ENCODE results near the gene SERBP1.
A peak's percentile ranks its signal among the peaks of the same experiment; 100 is the strongest.
"Not testable (repeated sequence)": the region's sequence is repeated elsewhere in the genome, so short reads cannot be mapped to it uniquely, and the experiment has no call there.

The SERBP1 gene

DNA sequence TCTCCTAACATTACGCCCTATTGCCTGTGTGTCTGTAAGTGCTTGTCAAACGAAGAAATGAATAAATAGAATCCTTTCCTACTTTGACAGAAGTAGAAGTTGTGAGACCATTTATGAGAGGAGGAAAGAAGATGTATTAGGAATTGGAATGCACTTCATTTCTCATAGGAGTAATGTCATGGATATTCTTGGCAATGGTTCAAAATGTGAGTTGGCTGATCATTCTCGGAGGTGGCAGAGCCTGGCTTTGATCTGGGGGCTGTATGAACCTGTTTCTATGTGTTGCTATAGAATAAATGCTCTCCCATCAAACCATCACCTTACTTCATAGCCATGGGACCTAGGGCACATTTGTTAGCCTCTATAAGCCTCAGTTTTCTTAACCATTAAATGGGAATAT is 10.1 kb upstream of the SERBP1 start:
- no peak for DNase-seq (ENCODE audit: low read depth in 2 of 2)

DNA sequence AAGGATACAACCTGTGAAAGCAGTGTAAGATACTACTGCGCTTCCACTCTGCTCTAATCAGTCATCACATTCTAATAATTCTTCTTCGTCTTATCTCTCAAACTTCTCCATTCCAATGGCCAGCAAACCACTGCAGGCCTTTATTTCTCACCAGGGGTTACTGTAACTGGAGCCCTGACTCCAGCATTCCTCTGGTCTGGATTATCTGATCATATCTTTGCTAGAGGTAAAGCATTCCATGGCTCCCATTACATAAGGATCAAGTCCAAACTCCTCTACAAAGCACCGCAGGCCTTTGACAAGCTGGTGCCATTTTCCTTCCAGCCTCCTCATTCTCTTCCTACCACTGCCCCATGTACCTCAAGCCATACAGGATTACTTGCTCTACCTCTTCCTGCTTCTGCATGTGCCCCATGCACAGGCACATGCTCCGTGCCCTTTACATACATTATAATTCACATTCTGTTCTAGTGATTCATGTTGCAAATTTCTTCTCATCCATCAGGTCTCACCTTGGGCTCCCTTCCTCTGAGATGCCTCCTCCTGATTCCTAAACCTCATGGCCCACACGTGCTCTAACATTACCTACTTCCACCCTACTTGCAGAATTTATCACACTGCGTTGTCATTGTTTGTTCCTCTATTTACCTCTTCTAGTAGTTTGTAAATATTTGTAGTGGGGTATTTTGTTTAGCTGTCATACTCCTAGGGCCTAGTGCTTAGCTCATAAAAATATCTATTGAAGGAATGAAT is 9.3 kb upstream of the SERBP1 start:
- no peak for DNase-seq (ENCODE audit: low read depth in 2 of 2)

DNA sequence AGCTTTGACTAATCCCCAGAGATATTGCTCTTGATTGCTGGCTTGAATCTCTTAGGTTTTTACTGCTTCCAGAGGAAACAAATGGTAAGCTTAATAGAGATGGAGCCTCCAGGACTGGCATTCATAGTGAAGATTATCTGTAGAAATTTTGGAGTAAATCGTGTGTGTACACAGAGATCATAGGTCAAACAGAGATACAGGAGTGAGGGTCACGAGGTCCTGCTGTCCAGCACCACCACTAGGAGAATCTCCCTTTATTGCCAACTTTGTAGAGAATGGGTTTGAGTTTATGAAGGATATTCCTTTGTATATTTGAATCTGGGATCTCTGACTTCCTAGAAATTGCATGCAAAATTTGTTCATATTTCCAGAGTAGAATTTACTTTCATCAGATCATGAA is 7.8 kb upstream of the SERBP1 start:
- DNase-seq (ENCODE audit: low read depth in 2 of 2), result no peak

DNA sequence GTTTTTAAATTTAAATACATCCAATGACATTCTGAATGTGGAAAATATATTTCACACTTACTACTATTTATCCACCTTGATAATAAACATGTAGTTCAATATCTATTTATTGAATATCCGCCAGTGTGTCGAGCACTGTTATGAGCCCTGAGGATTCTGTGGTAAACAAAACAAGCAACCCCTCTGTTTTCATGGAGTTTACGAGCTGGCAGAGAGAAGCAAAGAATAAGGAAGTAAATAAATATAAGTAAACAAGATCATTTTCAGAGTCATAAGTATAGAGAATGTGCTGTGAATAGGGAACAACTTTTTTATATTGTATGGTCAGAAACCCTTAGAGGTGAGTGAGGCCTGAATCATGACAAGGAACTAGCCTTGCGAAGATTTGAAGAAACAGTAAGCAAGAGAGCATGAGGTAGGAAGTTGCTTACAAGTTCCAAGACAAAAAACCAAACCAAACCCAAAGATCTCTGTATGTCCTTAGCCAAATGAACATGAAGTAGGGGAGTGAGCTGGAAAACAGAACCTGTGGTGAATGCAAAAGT is 6.4 kb upstream of the SERBP1 start:
- DNase-seq (ENCODE audit: low read depth in 2 of 2), result no peak

DNA sequence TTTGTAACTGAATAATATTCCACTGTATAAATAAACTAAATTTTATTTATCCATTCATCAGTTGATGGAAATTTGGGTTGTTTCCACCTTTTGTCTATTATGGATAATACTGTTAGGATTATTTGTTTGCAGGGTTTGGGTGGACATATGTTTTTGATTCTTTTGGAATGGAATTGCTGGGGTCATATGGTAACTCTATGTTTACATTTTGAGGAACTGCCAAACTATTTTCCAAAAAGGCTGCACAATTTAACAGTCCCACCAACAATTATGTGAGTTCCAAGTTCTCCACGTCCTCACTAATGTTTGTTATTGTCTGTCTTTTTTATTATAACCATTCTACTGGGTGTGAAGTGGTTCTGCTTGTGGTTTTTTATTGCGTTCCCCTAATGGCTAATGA is 4.3 kb upstream of the SERBP1 start:
- DNase-seq (ENCODE audit: low read depth in 2 of 2), result no peak

DNA sequence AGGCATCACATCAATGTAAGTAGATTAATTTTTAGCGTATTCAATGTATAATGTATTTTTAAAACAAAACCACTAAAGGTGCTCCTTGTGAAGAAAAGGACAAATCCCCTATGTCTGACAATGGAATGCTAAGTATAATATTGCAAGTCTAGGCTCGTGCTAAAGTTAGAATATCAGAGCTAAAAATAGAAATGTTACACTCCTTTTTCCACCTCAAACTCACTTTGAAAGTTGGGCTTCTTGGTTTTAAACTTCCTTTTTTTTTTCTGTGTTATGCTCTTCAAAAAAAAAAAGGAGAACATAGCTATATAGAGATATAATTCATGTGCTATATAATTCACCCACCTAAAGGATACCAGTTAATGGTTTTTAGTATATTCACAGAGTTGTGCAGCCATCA is 3.6 kb upstream of the SERBP1 start:
- DNase-seq (ENCODE audit: low read depth in 2 of 2), result no peak

DNA sequence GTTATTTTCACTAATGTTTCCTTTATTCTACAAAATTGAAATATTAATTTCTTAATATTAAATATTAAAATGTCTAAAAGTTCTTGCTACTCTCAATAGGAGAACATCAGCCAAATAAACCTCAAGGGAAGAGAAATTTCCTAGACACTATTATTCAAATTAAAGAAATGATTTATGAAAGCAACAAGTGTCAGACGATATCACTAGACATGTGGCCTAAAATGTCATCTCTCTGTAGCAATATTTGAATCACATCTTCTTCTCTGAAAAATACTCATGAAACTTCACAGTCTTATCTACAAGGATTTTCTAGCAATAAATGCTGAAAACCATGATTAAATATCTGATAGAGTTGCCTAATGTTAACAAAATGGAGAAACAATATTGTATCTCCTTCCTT is 2.5 kb upstream of the SERBP1 start:
- DNase-seq (ENCODE audit: low read depth in 2 of 2), result no peak

DNA sequence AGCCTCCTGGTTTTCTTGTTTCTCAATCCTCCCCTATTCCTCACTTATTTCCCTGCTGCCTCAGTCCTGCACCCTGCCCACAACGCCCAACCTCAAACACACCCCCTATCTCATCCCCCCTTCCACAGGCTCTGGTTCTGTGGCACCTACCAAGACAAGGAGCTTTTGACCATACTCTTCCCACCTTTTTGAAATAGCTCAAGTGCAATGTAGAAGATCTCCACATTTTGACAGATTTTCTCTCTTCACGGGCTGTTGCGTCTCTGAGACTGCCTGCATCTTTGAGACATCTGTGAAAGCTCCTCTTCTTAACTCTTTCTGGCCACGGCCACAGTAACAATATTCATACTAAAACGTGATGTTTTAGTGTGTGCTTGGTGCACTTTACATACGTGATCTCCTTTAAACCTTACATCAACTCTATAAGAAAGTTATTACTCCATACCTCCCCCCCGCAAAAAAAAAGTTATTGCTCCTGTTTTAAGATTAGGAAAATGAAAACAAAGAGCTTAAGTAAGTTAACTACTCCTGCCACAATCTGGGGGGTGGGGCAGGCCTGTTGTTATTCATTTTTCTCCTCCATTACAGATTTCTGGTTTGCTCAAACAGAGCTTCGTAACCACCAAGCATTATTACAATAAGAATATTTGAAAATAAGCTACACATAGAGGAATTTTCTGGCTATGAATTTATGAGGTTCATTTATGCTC is 1.8 kb upstream of the SERBP1 start:
- DNase-seq (ENCODE audit: low read depth in 2 of 2), result no peak

DNA sequence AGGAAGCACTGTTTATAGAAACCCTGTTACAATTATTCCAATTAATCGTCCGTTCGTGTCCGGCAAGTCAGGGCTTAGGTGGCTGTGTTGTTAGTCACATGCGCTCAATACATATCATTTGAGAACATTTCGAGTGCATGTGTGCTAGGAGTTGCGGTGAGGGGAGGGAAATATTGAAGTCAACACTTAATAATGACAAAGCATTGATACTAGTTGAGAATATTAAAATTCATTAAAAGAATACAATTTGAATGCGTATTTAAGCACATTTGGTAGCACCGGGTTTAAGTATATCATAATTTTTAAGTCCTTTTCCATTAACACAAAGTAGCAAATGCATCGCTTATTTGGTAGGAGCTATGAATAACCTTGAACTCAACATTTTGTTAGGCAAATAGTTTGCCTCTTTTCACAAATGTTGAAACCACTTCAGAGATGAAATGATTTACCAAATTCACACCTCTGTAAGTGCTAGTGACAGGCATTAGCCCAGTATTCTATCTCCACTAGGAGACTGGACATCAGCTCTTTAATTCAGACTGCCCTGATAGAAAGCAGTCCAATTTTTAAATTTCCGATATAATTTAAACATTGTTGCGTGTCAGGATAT is 1.1 kb upstream of the SERBP1 start:
- DNase-seq (ENCODE audit: low read depth in 2 of 2), result no peak

DNA sequence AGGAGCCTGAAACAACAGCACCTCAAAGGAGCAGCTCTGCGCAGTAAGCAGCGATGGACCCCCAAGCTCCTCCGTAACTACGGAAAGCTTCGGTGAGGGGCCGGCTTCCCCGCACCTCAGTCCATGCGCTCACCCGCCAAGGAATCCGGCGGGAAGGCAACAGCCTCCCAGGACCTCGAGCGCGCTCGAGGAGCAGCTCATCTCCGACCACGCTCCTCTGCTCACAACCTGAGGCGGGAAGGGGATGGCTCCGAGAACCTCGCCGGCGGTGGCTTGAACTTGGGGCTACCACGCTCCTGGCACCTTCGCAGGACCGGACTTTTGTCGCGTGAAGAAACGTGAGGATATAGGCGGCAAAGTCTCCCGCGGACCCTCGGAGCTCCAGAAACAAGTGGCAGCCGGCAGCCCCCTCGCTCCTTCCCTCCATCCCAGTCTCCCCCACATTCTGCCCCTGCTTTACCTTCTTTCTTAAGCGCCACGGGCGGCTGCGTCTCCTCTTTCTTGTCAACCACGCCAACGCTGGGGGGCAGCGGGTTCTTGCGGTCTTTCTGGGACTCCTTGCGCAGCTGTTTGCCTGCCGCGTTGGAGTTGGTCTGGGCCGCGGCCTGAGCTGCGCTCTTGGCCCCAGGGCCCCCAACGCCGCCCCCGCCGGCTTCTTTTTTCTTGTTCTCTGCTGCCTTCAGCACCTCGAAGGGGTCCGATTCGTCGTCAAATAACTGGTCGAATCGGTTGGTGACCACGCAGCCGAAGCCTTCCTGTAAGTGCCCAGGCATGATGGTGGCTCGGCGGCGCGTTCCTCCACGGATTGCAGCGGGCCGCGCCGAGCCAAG is 459 bp downstream of the SERBP1 start:
- no peak for DNase-seq (ENCODE audit: low read depth in 2 of 2)

DNA sequence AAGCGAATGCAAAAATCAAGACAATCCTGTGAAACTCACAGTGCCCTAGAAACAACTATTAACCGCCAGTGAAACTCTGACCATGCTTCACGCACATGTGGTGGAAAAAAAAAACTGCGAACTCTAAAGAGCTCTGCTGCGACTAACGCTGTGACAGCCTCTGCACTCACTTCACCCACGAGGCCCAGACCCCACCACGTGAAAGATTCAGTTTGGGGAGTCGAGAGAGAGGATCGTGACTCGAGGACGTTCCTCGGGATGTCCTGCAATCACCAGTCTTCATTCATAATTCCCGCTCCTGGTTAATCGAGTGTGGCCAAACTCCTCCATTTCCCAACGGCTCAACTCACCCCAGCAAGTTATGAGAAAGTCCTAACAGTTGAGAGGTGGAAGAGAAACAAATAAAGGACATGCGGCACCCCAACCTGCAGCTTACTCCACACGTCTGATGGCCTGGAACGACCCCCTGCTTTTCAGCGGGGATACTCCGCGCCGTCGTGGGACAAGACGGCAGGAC is 1.1 kb downstream of the SERBP1 start:
- peak in 1 of 2 donors; percentile 36 for DNase-seq (ENCODE audit: low read depth in 2 of 2)

DNA sequence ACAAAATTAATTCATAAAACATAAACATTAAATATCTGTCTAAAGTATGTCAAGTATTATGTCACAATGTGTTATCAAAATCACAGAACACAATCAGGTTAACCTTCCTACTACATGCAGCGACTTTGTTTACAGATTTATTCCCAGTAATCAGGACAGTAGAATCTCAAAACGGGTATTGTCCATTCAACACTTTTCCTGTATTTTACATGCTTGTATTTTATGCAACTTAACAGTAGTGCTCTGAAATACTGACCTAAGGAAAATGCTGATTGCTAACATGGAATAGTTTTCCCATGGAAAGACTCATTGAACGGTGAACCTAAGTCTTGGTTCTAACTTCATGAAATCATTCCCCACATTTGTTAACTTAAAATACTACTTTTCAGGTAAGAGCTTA is 2.3 kb downstream of the SERBP1 start:
- DNase-seq (ENCODE audit: low read depth in 2 of 2), result no peak

DNA sequence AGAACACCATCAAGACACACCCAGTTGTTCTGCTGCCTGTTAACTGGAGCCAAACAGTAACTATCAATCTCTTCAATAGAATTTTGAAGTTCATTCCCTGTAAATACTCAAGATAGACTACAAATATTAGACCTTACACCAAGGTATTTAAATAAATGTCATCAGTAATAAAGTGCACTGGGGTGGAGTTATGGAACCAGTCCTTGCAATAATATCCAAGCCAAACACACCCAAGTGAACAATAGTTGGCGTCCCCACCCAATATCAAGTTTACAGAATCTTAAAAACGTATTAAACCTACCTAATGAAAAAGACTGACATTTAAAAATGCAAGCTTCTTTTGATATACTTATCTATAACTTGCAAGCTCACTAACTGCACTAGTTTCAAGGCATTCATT is 2.7 kb downstream of the SERBP1 start:
- no peak for DNase-seq (ENCODE audit: low read depth in 2 of 2)

DNA sequence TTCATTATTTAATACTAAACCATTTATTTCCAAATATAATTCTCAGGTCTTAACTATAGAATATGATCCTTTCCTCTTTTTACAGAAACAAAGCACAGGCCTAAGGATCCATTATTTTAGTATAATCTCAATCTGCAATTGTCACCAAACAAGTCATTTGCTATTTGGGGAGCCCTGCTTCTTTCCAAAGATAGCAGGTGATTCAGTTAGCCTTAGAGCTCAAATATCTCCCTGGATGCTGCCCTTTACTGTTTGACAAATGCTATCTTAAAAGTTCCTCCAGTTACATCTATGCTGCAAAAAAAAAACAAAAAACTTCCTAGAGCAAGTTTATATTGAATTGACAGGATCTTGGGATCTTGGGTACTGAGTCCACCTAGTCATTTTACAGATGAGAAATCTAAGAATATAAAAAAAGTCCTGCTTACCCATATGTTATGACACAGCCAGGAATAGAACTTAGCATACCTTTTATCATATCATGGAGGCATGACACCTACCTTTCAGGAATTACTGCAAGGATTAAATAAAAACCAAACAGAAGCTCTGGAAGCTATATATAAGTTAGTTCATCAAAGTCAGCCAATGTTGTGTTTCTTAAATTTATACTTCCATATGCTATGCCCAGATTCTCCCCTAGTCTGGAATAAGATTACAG is 9.2 kb downstream of the SERBP1 start:
- no peak for DNase-seq (ENCODE audit: low read depth in 2 of 2)

DNA sequence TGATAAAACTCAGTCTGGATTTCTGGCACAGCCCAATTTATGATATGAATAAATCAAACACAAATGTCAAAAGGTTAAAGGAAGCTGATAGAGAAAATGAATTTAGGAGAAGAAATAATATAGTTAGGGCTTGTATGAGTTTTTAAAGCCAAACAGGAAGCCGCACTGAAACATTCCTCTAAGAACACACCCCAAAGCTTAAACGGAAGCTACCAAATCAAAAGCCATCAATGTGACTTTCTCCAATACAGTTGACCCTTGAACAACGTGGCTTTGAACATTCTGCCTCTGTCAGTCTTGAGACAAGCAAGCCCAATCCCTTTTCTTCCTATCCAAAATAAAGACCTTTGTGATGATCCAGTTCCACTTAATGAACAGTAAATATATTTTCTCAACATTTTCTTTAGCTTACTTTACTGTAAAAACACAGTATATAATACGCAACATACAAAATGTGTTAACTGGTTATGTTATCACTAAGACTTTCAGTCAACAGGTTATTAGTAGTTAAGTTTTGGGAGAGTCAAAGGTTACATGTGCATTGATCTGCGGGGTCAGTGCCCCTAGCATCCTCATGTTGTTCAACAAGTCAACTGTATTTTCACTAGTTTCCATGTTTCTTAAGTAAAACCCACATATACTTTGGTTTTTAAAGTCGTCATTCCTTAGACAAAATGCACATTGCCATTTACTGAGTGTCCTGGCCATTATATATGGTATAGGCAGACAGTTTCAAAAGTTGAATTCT is 11.2 kb downstream of the SERBP1 start:
- DNase-seq (ENCODE audit: low read depth in 2 of 2), result no peak

DNA sequence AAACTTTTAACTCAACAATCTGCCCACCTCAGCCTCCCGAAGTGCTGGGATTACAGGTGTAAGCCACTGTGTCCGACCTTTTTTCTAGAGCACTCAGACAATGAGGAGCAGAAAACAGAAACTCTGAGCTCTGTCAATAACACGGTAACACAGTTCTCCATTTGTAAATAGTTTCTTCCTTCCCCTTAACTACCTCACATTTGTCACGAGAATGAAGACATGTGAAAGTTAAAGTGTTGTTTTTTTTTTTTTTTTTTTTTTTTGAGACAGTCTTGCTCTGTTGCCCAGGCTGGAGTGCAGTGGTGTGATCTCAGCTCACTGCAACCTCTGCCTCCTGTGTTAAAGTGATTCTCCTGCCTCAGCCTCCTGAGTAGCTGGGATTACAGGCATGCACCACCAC is 12.5 kb downstream of the SERBP1 start:
- DNase-seq (ENCODE audit: low read depth in 2 of 2), result not testable (repeated sequence)

DNA sequence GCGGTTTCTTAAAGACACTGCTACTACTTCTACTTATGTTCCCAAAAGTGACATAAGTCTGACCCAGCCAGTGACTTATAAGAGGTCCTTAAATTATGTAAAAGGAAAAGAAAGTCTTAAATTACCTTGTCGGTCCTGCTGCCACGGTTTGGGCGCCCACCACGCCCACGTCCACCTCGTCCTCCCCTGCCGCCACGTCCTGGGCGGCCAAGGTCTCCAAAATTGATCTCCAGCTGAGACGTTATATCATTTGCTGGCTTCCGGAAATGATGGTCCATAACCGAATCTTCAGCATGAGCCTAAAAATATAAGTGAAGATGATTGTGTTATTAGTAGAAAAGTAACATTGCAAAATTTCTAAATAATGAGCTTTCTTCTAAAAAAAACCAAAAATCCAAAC is 15.2 kb downstream of the SERBP1 start:
- DNase-seq (ENCODE audit: low read depth in 2 of 2), result no peak

DNA sequence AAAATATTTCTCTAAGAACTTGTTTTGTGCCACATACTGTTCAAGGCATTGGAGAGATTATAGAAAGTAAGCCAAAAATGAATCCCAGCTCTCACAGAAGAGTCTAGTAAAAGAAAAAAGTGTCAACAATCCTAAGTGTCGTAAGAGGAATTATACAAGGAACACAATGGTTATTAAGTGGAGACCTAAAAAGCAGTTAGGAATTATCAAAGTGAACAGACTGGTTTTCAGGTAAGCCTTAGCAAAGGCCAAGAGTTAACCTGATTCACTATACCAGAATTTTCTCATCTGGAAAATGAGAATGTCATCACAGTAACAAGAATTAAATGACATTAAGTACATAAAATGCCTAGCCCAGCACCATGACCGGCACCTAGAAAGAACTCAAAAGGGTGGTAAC is 15.6 kb downstream of the SERBP1 start:
- DNase-seq (ENCODE audit: low read depth in 2 of 2), result no peak

DNA sequence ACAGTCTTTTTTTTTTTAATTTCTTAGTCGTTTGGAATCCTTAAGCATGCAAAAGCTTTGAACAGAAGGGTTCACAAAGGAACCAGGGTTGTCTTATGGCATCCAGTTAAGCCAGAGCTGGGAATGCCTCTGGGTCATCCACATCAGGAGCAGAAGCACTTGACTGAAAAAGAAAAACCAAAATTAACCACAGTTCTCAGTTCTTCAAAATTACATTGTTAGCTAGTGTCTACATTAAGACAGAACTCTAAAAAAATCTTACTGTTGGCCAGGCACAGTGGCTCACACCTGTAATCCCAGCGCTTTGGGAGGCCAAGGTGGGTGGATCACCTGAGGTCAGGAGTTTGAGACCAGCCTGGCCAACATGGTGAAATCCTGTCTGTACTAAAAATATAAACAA is 17.1 kb downstream of the SERBP1 start:
- DNase-seq (ENCODE audit: low read depth in 2 of 2), result not testable (repeated sequence)

DNA sequence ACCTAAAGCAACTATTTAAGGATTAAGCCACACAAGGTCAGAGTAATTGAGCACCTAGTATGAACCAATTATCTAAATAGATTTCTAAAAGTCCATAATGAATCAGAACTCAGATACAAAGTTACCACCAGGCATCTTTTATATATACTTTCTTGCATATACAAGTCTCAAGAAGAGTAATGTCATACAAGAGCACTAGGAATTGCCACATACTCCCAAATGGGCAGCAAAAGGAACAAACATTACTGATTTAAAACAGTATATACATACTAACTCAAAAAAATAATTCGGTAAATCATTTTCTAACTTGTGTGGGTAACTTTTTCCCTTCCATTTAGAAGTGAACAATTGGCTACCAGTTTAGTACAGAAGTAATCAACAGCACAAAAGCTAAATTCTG is 22.1 kb downstream of the SERBP1 start:
- DNase-seq (ENCODE audit: low read depth in 2 of 2), result no peak

DNA sequence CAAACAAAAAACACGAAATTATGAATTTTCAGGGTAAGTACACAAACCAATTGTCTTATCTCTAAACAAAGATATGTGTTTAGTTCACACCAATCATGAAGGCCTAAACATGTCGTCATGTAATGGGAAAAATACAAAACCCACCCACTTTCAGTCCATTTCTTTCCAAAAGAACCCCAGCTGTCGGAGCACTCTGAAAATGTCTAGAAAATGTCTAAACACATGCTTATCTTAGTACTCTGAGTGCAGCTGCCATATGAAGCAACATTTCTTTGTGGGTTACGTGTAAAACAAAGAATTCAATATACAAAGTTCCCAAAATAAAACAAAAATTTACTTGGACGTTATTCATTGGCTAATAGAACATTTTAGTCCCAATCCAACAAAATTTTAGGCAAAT is 22.7 kb downstream of the SERBP1 start:
- no peak for DNase-seq (ENCODE audit: low read depth in 2 of 2)

Data from stimulated activated CD4-positive, alpha-beta T cell treated with anti-CD3 and anti-CD28 coated beads, Interleukin-15, amount 100 ng/mL, for 48 hours (primary cell).